HepG2 (cell line): ENCODE data around the gene ABTB2. TPM values are rescaled to one million over a fixed set of nuclear protein-coding genes. Genes with fewer than 3 reads are reported as not detected.
A peak's percentile ranks its signal among the peaks of the same experiment; 100 is the strongest.

ENCODE experiments used
- DRAP1 ChIP-seq: IDR thresholded peaks from 2 replicates; pipeline ENCODE4 v1.6.1; 2016; ENCODE audit warnings: missing genetic modification reagents, missing compliant biosample characterization
- FOXA1 ChIP-seq, 2 experiments: fragments of 450-650 bp in 1 of 2; sonication (generic) in 1 of 2; formaldehyde crosslinking in 1 of 2; IDR thresholded peaks; 2 replicates each; pipeline versions ENCODE4 v1.4.0 to v1.6.1; 2016 to 2020; ENCODE audit warnings: missing genetic modification reagents in 1 of 2
- GTF2F1 ChIP-seq: fragments of 150-350 bp; IDR thresholded peaks from 2 replicates; pipeline ENCODE4 v1.6.1; 2014; ENCODE audit warnings: low read length
- HDAC6 ChIP-seq: fragments of 200-600 bp; sonication (generic); IDR thresholded peaks from 2 replicates; pipeline ENCODE4 v1.7.0; 2017; ENCODE audit warnings: mild to moderate bottlenecking, antibody characterized with exemption, low read length, low read depth
- HES4 ChIP-seq: sonication (generic); formaldehyde crosslinking; IDR thresholded peaks from 2 replicates; pipeline ENCODE4 v1.9.0; 2021; ENCODE audit warnings: mild to moderate bottlenecking, missing genetic modification reagents, borderline replicate concordance
- HMGA1 ChIP-seq: sonication (generic); formaldehyde crosslinking; conservative IDR thresholded peaks from 2 replicates; pipeline ENCODE4 v1.4.0; 2020; ENCODE audit warnings: missing genetic modification reagents
- JUNB ChIP-seq: sonication (generic); formaldehyde crosslinking; IDR thresholded peaks from 2 replicates; pipeline ENCODE4 v1.8.0; 2022; ENCODE audit warnings: missing genetic modification reagents, mild to moderate bottlenecking, borderline replicate concordance
- KAT2B ChIP-seq: fragments of 150-350 bp; IDR thresholded peaks from 2 replicates; pipeline ENCODE4 v1.6.1; 2014; ENCODE audit warnings: low read depth, low read length, borderline replicate concordance
- MED13 ChIP-seq: sonication (generic); formaldehyde crosslinking; IDR thresholded peaks from 2 replicates; pipeline ENCODE4 v1.5.0; 2020; ENCODE audit warnings: missing genetic modification reagents
- NFKBIZ ChIP-seq: IDR thresholded peaks from 2 replicates; pipeline ENCODE4 v1.6.1; 2018; ENCODE audit warnings: missing genetic modification reagents, missing compliant biosample characterization
- NKX3-1 ChIP-seq: sonication (generic); formaldehyde crosslinking; IDR thresholded peaks from 2 replicates; pipeline ENCODE4 v1.5.0; 2020; ENCODE audit warnings: missing genetic modification reagents
- NR1H2 ChIP-seq: sonication (generic); formaldehyde crosslinking; IDR thresholded peaks from 2 replicates; pipeline ENCODE4 v1.8.1; 2022; ENCODE audit warnings: low read depth, missing genetic modification reagents, borderline replicate concordance
- PRPF4 ChIP-seq: fragments of 200-400 bp; formaldehyde crosslinking; IDR thresholded peaks from 2 replicates; pipeline ENCODE4 v1.6.1; 2016; ENCODE audit warnings: low read length, low read depth; ENCODE audit not compliant: poor library complexity, severe bottlenecking
- SALL2 ChIP-seq: sonication (generic); formaldehyde crosslinking; IDR thresholded peaks from 2 replicates; pipeline ENCODE4 v1.8.1; 2023; ENCODE audit warnings: mild to moderate bottlenecking, missing genetic modification reagents, inconsistent platforms
- SRF ChIP-seq: IDR thresholded peaks from 2 replicates; pipeline ENCODE4 v1.6.1; 2011; ENCODE audit warnings: mild to moderate bottlenecking, low read depth, low read length, moderate library complexity
- THYN1 ChIP-seq: sonication (generic); formaldehyde crosslinking; IDR thresholded peaks from 2 replicates; pipeline ENCODE4 v1.8.1; 2023; ENCODE audit warnings: low read depth, mild to moderate bottlenecking, moderate library complexity, missing genetic modification reagents, borderline replicate concordance
- ZBTB43 ChIP-seq: sonication (generic); formaldehyde crosslinking; conservative IDR thresholded peaks from 2 replicates; pipeline ENCODE4 v1.4.0; 2020; ENCODE audit warnings: missing genetic modification reagents
- ZFP36 ChIP-seq: fragments of 150-350 bp; IDR thresholded peaks from 2 replicates; pipeline ENCODE4 v1.6.1; 2018; ENCODE audit warnings: borderline replicate concordance, low read length, low read depth; ENCODE audit not compliant: partially characterized antibody
- ZFP62 ChIP-seq: sonication (generic); formaldehyde crosslinking; IDR thresholded peaks from 2 replicates; pipeline ENCODE4 v1.4.0; 2020; ENCODE audit warnings: missing genetic modification reagents
- ZFY ChIP-seq: sonication (generic); formaldehyde crosslinking; IDR thresholded peaks from 2 replicates; pipeline ENCODE4 v1.4.0; 2020; ENCODE audit warnings: missing genetic modification reagents
- ZNF276 ChIP-seq: sonication (generic); formaldehyde crosslinking; IDR thresholded peaks from 2 replicates; pipeline ENCODE4 v1.4.0; 2020; ENCODE audit warnings: mild to moderate bottlenecking, low read depth, missing genetic modification reagents
- ZNF362 ChIP-seq: sonication (generic); formaldehyde crosslinking; IDR thresholded peaks from 2 replicates; pipeline ENCODE4 v1.4.0; 2020; ENCODE audit warnings: missing genetic modification reagents, mild to moderate bottlenecking, borderline replicate concordance
- ZNF770 ChIP-seq: sonication (generic); formaldehyde crosslinking; IDR thresholded peaks from 2 replicates; pipeline ENCODE4 v1.5.0; 2020; ENCODE audit warnings: mild to moderate bottlenecking, missing genetic modification reagents
- ZSCAN29 ChIP-seq: sonication (generic); formaldehyde crosslinking; conservative IDR thresholded peaks from 2 replicates; pipeline ENCODE4 v1.4.0; 2020; ENCODE audit warnings: mild to moderate bottlenecking, missing genetic modification reagents
- polyA plus RNA-seq, 8 experiments: library from polyadenylated mRNA; depleted of rRNA in 3 of 8; stranded (reverse) in 7 of 8; unstranded in 1 of 8; fragments of >200 nt; fragmentation: Illumina TruSeq in 4 of 8; extraction: Trizol in 4 of 8; gene quantifications; 2 replicates each; pipeline versions ENCODE4 v1.2.1 to v1.2.3, GENCODE V29; 2011 to 2016; ENCODE audit warnings: low read depth in 4 of 8, missing spikeins in 1 of 8, mixed read lengths in 1 of 8; ENCODE audit not compliant: insufficient read depth in 1 of 8
- total RNA-seq, 5 experiments: library from RNA; depleted of rRNA; stranded (reverse); fragments of >200 nt; fragmentation: Illumina TruSeq; extraction: Trizol; gene quantifications; 2 replicates each; pipeline ENCODE4 v1.2.3, GENCODE V29; 2016; ENCODE audit warnings: low read depth in 1 of 5

ABTB2 gene
- total and polyA plus RNA-seq, 2 of the 13 experiments (the other 11 are each of a cell fraction or from before 2014, with no cell fraction given) = 5.1 to 15.4 TPM

- TF ChIP-seq KAT2B (no peak), GTF2F1 (no peak), ZNF770 (CRISPR knock-in tag) (0 out of 2 replicates have a peak, but pooled peaks have one; percentile 17), DRAP1 (CRISPR knock-in tag) (peak; percentile 97), ZFY (CRISPR knock-in tag) (peak; percentile 32), ZNF276 (no peak), ZNF362 (0 out of 2 replicates have a peak, but pooled peaks have one; percentile 7), MED13 (no peak), THYN1 (CRISPR knock-in tag) (no peak), ZFP36 (no peak), ZBTB43 (CRISPR knock-in tag) (no peak), NKX3-1 (CRISPR knock-in tag) (no peak), NFKBIZ (CRISPR knock-in tag) (no peak), HDAC6 (no peak), JUNB (CRISPR knock-in tag) (0 out of 2 replicates have a peak, but pooled peaks have one; percentile 43), FOXA1 (IDR thresholded peaks at IDR 0.05) (no peak), FOXA1 (CRISPR knock-in tag; IDR thresholded peaks at IDR 0.05) (0 out of 2 replicates have a peak, but pooled peaks have one; percentile 9), ZFP62 (no peak), HES4 (CRISPR knock-in tag) (no peak), ZSCAN29 (CRISPR knock-in tag) (no peak), NR1H2 (no peak), SALL2 (CRISPR knock-in tag) (peak; percentile 31; the same call in 1 of the 2 replicates), HMGA1 (CRISPR knock-in tag) (no peak), PRPF4 (no peak), SRF (no peak)
Measured at GRCh38 chr11:34357701-34358257, at the start of gene ABTB2 (continued).
